ENCODE measurements around the gene DDI2. TPM values are rescaled to one million over a fixed set of nuclear protein-coding genes. Genes with fewer than 3 reads are reported as not detected.

The DDI2 gene
- total RNA-seq, 1 donor from 2014 or later: 40.9 TPM

DNA sequence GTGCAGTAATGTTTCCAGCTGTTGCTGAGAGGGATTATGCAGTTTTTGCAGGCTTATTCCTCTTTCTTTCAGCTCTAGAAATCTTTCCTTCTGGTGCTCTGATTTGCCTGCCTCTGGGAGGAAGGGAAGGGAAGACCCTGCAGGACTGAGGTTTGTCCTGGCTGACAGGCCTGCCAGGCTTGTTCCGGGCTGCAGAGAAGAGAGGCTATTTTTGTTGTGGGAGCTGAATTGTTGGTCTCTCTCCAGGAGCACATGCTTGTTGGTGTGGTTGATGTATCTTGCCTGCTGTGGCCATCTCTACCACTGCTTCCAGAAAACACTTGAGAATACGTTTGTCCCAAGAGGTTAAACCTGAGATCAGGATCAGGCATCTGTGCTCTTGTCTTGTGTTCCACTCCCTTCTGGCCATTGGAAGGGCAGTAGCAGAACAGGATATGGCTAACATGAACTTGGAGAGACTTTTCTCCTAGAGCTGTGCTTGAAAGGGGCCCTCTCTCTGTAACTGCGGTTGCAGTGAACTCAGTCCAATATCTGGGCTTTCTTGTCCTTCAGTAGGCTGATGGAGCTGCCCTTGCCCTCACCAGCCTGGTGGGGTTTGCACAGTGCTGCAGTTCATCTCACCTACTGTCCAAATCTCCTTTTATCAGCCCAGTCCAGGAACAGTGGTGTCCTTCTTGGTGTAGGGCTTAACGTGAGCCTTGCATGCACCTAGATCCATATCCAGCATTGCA lies 97.3 kb downstream of the DDI2 start:
- peak overlapping the region; percentile 55 for H3K27ac ChIP-seq
- H3K27me3 ChIP-seq: no peaks in the 10 kb centered on the region
- ATAC-seq (peak; percentile 35), DNase-seq (no peak)
- peaks cover 21% of the 10 kb centered on the region for H3K36me3 ChIP-seq
- no peak for TF ChIP-seq CTCF (IDR thresholded peaks at IDR 0.05)
- intact Hi-C loops (cut with DNase I): no loop called here
- H3K4me1 ChIP-seq: peaks cover 47% of the 10 kb centered on the region
- no peaks in the 10 kb centered on the region for H3K9me3 ChIP-seq
- H3K4me3 ChIP-seq: no peak overlapping the region

GRCh38 chr1:15717418-15718125 lies 100.3 kb downstream of the DDI2 start:
- peaks cover 45% of the 10 kb centered on the region for H3K4me1 ChIP-seq
- peaks cover 49% of the 10 kb centered on the region for H3K36me3 ChIP-seq
- no peak overlapping the region for H3K4me3 ChIP-seq
- ATAC-seq: peak; percentile 88
- intact Hi-C loops (cut with DNase I): no loop called here
- peak; percentile 77 for DNase-seq
- H3K27ac ChIP-seq: peak overlapping the region; percentile 71
- no peak for TF ChIP-seq CTCF (IDR thresholded peaks at IDR 0.05)
- no peaks in the 10 kb centered on the region for H3K27me3 ChIP-seq
- H3K9me3 ChIP-seq: no peaks in the 10 kb centered on the region

DNA sequence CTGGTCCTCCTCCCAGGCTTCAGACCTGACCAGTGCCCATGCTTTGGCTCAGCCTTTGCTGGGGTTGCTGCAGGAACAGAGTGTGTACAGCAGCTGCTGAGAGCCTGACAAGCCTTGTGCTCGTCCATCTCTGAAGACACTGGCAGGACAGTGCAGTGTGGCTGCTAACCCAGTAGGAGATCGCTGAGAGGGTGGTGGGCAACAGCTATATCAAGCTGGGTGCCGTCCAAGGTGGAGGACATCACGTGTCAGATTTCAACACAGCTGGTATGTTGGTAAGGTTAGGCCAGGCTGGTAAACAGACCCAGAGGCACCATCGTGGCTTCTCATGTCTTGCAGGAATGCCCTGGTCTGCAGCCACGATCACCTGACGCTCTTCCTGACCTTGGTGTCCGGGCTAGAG lies 100.9 kb downstream of the DDI2 start:
- Histone ChIP-seq H3K4me3 (no peak overlapping the region), H3K4me1 (peaks cover 45% of the 10 kb centered on the region), H3K36me3 (peaks cover 56% of the 10 kb centered on the region), H3K9me3 (no peaks in the 10 kb centered on the region), H3K27ac (peak overlapping the region; percentile 71), H3K27me3 (no peaks in the 10 kb centered on the region)
- DNase-seq (no peak), ATAC-seq (peak; percentile 54)
- intact Hi-C loops (cut with DNase I): no loop called here
- no peak for TF ChIP-seq CTCF (IDR thresholded peaks at IDR 0.05)

Other genes starting within 250 kb of the DDI2 start
- 64.3 TPM for gene EFHD2, start 207.6 kb upstream of the DDI2 start, total RNA-seq
- gene CTRC, start 179.0 kb upstream of the DDI2 start, total RNA-seq: 0.23 TPM
- not detected for gene CELA2A, start 160.7 kb upstream of the DDI2 start, total RNA-seq
- not detected for gene CELA2B, start 141.4 kb upstream of the DDI2 start, total RNA-seq
- gene CASP9, start 93.2 kb upstream of the DDI2 start, total RNA-seq: 11.7 TPM
- gene DNAJC16, start 90.6 kb upstream of the DDI2 start, total RNA-seq: 23.5 TPM
- gene AGMAT, start 32.4 kb upstream of the DDI2 start, total RNA-seq: not detected
- 90.9 TPM for gene PLEKHM2, start 66.9 kb downstream of the DDI2 start, total RNA-seq
- 3.0 TPM for gene SLC25A34, start 118.8 kb downstream of the DDI2 start, total RNA-seq
- gene TMEM82, start 125.0 kb downstream of the DDI2 start, total RNA-seq: not detected
- 39.0 TPM for gene FBLIM1, start 141.3 kb downstream of the DDI2 start, total RNA-seq
- 0.93 TPM for gene UQCRHL, start 190.2 kb downstream of the DDI2 start, total RNA-seq
- gene SPEN, start 230.2 kb downstream of the DDI2 start, total RNA-seq: 53.1 TPM

All from upper lobe of right lung (tissue), 1 donor.